Endothelial cell of umbilical vein (primary cell): ENCODE data around the gene WDR37. TPM values are rescaled to one million over a fixed set of nuclear protein-coding genes. Genes with fewer than 3 reads are reported as not detected.
"Not testable (repeated sequence)": the region's sequence is repeated elsewhere in the genome, so short reads cannot be mapped to it uniquely, and the experiment has no call there.

Experiments used
- BruUV-seq: library from RNA; stranded (reverse); fragments of 400-500 nt; replicated peaks from 2 replicates; lab custom pipeline; 2021; lab: Mats Ljungman, UMichigan
- CTCF ChIA-PET: fragments of 300-600, 350-600 bp; sonication (Branson Sonifier 250); formaldehyde crosslinking; loops from one replicate; lab custom pipeline; 2021; ENCODE audit warnings: antibody characterized with exemption, inconsistent platforms; lab: Charles Lee
- POLR2A ChIA-PET: fragments of 300-600, 350-600 bp; sonication (Branson Sonifier 250); formaldehyde crosslinking; loops from one replicate; lab custom pipeline; 2021; ENCODE audit warnings: antibody characterized with exemption, inconsistent platforms; lab: Charles Lee
- DNase-seq: peaks from one replicate; pipeline ENCODE4 v3.0.0-alpha.2; 2011; ENCODE audit warnings: low read depth, low spot score
- FAIRE-seq: peaks from 2 replicates; lab custom pipeline; 2011; peaks lifted over from hg19 to GRCh38; lab: Jason Lieb, UNC
- H2AFZ ChIP-seq: 2 replicates; pipeline ENCODE4 v1.6.0; 2012; ENCODE audit warnings: low read depth, low read length, control low read depth, inconsistent platforms
- H3K27ac ChIP-seq: 2 replicates; pipeline ENCODE4 v1.5.1; 2011; ENCODE audit warnings: low read depth, mild to moderate bottlenecking, control low read depth, low read length, moderate library complexity; ENCODE audit not compliant: insufficient read depth
- H3K27me3 ChIP-seq, 2 experiments: 2 replicates each; pipeline versions ENCODE4 v1.6.0 to v1.6.1; 2011; ENCODE audit warnings: low read length in 2 of 2, mixed read lengths in 1 of 2; ENCODE audit not compliant: control insufficient read depth in 2 of 2, insufficient read depth in 2 of 2
- H3K36me3 ChIP-seq, 2 experiments: 2 replicates in 1 of 2; 3 replicates in 1 of 2; pipeline ENCODE4 v1.5.1; 2011; ENCODE audit warnings: low read length in 2 of 2, mild to moderate bottlenecking in 1 of 2, moderate library complexity in 1 of 2; ENCODE audit not compliant: control insufficient read depth in 2 of 2, insufficient read depth in 2 of 2; ENCODE audit errors: extremely low read depth in 1 of 2
- H3K4me1 ChIP-seq: 3 replicates; pipeline ENCODE4 v1.5.1; 2011; ENCODE audit warnings: mild to moderate bottlenecking, low read length; ENCODE audit not compliant: control insufficient read depth, insufficient read depth; ENCODE audit errors: extremely low read depth
- H3K4me2 ChIP-seq: 2 replicates; pipeline ENCODE4 v1.6.1; 2011; ENCODE audit warnings: low read length, control low read depth, mixed read lengths; ENCODE audit not compliant: insufficient read depth
- H3K4me3 ChIP-seq, 3 experiments: fragments of 200-600 bp in 1 of 3; sonication (generic), shearing (Covaris generic) in 1 of 3; replicated peaks in 1 of 3; 2 replicates each; pipeline ENCODE4 v1.5.1; 2011 to 2016; ENCODE audit warnings: control low read depth in 3 of 3, low read length in 3 of 3, mild to moderate bottlenecking in 2 of 3, inconsistent platforms in 1 of 3, low read depth in 1 of 3, moderate library complexity in 1 of 3; ENCODE audit not compliant: insufficient read depth in 1 of 3
- H3K79me2 ChIP-seq: 2 replicates; pipeline ENCODE4 v1.6.0; 2012; ENCODE audit warnings: low read length, inconsistent platforms; ENCODE audit not compliant: control insufficient read depth, insufficient read depth
- H3K9ac ChIP-seq: replicated peaks from 2 replicates; pipeline ENCODE3; 2011; ENCODE audit warnings: low read length, control low read depth; ENCODE audit not compliant: insufficient read depth; ENCODE audit errors: extremely low read depth
- H3K9me1 ChIP-seq: replicated peaks from 3 replicates; pipeline ENCODE4 v1.6.0; 2011; ENCODE audit warnings: mild to moderate bottlenecking, low read length; ENCODE audit not compliant: control insufficient read depth, insufficient read depth; ENCODE audit errors: extremely low read depth
- H3K9me3 ChIP-seq: replicated peaks from 2 replicates; pipeline ENCODE4 v1.5.1; 2012; ENCODE audit warnings: low read length, inconsistent platforms; ENCODE audit not compliant: control insufficient read depth, insufficient read depth
- H4K20me1 ChIP-seq: replicated peaks from 2 replicates; pipeline ENCODE3; 2011; ENCODE audit warnings: mild to moderate bottlenecking, low read length; ENCODE audit not compliant: control insufficient read depth, insufficient read depth; ENCODE audit errors: extremely low read depth
- FOS ChIP-seq: IDR thresholded peaks from 2 replicates; pipeline ENCODE4 v1.6.1; 2011; ENCODE audit warnings: mild to moderate bottlenecking, low read length, moderate library complexity, borderline replicate concordance; ENCODE audit not compliant: insufficient read depth
- GATA2 ChIP-seq: IDR thresholded peaks from 2 replicates; pipeline ENCODE4 v1.7.0; 2011; ENCODE audit warnings: low read depth, mild to moderate bottlenecking, moderate library complexity, mixed read lengths, low read length; ENCODE audit not compliant: insufficient read length, insufficient read depth
- POLR2A ChIP-seq: IDR thresholded peaks from 2 replicates; pipeline ENCODE4 v1.6.1; 2012; ENCODE audit warnings: low read depth, mild to moderate bottlenecking, control low read depth, low read length
- POLR2AphosphoS5 ChIP-seq: IDR thresholded peaks from 2 replicates; pipeline ENCODE4 v1.6.1; 2012; ENCODE audit warnings: low read depth, mild to moderate bottlenecking, control low read depth, low read length, moderate library complexity; ENCODE audit not compliant: insufficient read depth
- dilution Hi-C: fragments of 300-500 bp; cut with MboI; formaldehyde crosslinking; loops from one replicate; pipeline ENCODE4 v1.15.0; 2019; ENCODE audit warnings: low sequenced_read_pairs; ENCODE audit not compliant: extremely low pct_ligation_motif_present
- intact Hi-C: fragments of 100-400 bp; cut with micrococcal nuclease; formaldehyde crosslinking; loops from one replicate; pipeline ENCODE4 v1.10.0; 2022
- polyA plus RNA-seq, 4 experiments: library from polyadenylated mRNA; depleted of rRNA in 3 of 4; stranded (reverse) in 3 of 4; unstranded in 1 of 4; fragments of >200 nt; gene quantifications; 2 replicates each; pipeline versions ENCODE4 v1.2.1 to v1.2.3, GENCODE V29; 2011 to 2012; ENCODE audit warnings: missing spikeins in 1 of 4
- total RNA-seq: library from RNA; stranded (reverse); gene quantifications from 2 replicates; pipeline ENCODE4 v1.2.3, GENCODE V29; 2021
- TF ChIP-seq, protein P1 (sequence below): IDR thresholded peaks from 2 replicates; pipeline ENCODE4 v1.6.1; 2011; ENCODE audit not compliant: insufficient read depth, insufficient read length

WDR37 gene
- total and polyA plus RNA-seq, 2 donors (not counting 3 experiments of a cell fraction or from before 2014, with no cell fraction given) = 21.7 to 25.5 TPM

DNA sequence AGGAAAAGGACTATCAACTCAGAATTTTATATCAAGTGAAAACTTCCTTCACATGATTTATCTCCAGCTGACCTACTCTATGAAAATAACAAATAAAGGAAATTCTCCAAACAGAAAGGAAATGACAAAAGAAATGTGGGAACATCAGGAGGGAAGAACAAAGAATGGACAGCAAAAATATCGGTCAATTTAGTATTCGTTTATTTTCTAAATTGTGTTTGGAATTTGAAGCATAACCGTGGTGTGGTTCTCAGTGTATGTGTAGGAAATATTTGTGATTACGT, 8.7 kb downstream of the WDR37 start:
- TF ChIP-seq FOS (no peak), GATA2 (no peak), POLR2A (no peak), POLR2AphosphoS5 (peak; percentile 54)
- TF ChIP-seq, protein P1, sequence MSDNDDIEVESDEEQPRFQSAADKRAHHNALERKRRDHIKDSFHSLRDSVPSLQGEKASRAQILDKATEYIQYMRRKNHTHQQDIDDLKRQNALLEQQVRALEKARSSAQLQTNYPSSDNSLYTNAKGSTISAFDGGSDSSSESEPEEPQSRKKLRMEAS = no peak
- Histone ChIP-seq H3K9ac (peak overlapping the region; percentile 12), H3K9me3 (no peaks in the 10 kb centered on the region), H2AFZ (no peak overlapping the region), H3K4me2 (peak overlapping the region; percentile 29), H3K36me3 (no peaks in the 10 kb centered on the region), H4K20me1 (no peaks in the 10 kb centered on the region), H3K4me3 (no peak overlapping the region), H3K4me1 (peaks cover 49% of the 10 kb centered on the region), H3K27me3 (no peaks in the 10 kb centered on the region), H3K79me2 (peaks cover 79% of the 10 kb centered on the region), H3K27ac (peak overlapping the region; percentile 50), H3K9me1 (no peaks in the 10 kb centered on the region)
- dilution Hi-C loops (no loop called here), intact Hi-C loops (no loop called here)
- CTCF ChIA-PET = interaction anchor here (0.9 to 1.2 kb wide), 4 partner anchors 9 to 45 kb away, joined by 3 to 5 read pairs (median 4); partner anchors contain the start of genes IDI1 and WDR37
- POLR2A ChIA-PET = interaction anchor here (0.6 kb wide), 1 partner anchor 16 kb away, joined by 4 read pairs; no protein-coding TSS in a partner anchor
- DNase-seq = peak; percentile 66
- no peak for FAIRE-seq
- BruUV-seq = no TSS peak

DNA sequence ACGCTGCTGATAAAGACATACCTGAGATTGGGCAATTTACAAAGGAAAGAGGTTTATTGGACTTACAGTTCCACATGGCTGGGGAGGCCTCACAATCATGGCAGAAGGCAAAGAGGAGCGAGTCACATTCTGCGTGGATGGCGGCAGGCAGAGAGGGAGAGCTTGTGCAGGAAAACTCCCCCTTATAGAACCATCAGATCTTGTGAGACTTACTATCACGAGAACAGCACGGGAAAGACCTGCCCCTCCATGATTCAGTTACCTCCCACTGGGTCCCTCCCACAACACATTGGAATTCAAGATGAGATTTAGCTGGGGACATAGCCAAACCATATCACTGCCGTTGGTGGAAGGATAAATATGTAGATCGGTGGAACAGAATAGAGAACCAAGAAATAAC, 10.5 kb downstream of the WDR37 start:
- H3K36me3 ChIP-seq, H3K27me3 ChIP-seq, dilution Hi-C loops, H4K20me1 ChIP-seq, intact Hi-C loops, H3K9me3 ChIP-seq, H3K9me1 ChIP-seq, FAIRE-seq, CTCF ChIA-PET, BruUV-seq, H3K9ac ChIP-seq, H3K4me3 ChIP-seq, H3K27ac ChIP-seq, DNase-seq, H2AFZ ChIP-seq, H3K4me2 ChIP-seq: not testable (repeated sequence)
- H3K4me1 ChIP-seq = peaks cover 39% of the 10 kb centered on the region
- peaks cover 69% of the 10 kb centered on the region for H3K79me2 ChIP-seq
- POLR2A ChIA-PET = interaction anchor here (1.2 kb wide), 1 partner anchor 18 kb away, joined by 3 read pairs; the partner anchor contains the start of gene IDI1
